ENCODE data around the gene SNX6.

DNA sequence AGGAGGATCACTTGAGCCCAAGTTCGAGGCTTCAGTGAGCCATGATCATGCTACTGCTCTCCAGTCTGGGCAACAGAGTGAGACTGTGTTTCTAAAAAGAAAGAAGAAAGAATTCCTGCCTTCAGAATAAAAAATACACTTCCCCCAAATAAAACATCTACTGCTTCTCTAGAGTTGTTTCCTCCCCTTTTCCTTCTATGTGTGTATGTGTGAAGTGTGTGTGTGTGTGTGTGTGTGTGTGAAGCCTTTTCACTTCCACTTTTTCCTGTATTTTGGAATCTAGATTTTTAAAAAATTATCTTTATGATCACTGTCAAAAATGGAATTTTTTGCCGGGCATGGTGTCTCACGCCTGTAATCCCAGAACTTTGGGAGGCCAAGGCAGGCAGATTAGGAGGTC is 12.6 kb upstream of the SNX6 start:
- no peak for TF ChIP-seq EZH2phosphoT487 (IDR thresholded peaks at IDR 0.05; ENCODE audit: borderline replicate concordance, low read length)
- TF ChIP-seq, protein P1, sequence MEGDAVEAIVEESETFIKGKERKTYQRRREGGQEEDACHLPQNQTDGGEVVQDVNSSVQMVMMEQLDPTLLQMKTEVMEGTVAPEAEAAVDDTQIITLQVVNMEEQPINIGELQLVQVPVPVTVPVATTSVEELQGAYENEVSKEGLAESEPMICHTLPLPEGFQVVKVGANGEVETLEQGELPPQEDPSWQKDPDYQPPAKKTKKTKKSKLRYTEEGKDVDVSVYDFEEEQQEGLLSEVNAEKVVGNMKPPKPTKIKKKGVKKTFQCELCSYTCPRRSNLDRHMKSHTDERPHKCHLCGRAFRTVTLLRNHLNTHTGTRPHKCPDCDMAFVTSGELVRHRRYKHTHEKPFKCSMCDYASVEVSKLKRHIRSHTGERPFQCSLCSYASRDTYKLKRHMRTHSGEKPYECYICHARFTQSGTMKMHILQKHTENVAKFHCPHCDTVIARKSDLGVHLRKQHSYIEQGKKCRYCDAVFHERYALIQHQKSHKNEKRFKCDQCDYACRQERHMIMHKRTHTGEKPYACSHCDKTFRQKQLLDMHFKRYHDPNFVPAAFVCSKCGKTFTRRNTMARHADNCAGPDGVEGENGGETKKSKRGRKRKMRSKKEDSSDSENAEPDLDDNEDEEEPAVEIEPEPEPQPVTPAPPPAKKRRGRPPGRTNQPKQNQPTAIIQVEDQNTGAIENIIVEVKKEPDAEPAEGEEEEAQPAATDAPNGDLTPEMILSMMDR (conservative IDR thresholded peaks at IDR 0.05; ENCODE audit: low read depth, low read length) = no peak
- no peak for TF ChIP-seq EZH2 (IDR thresholded peaks at IDR 0.05; ENCODE audit: low read length, unreplicated experiment)
